Skin epidermis (tissue), 12 donors: Measurements from ENCODE around the gene NF1.
A peak's percentile ranks its signal among the peaks of the same experiment; 100 is the strongest.
"Not testable (repeated sequence)": the region's sequence is repeated elsewhere in the genome, so short reads cannot be mapped to it uniquely, and the experiment has no call there.

ENCODE experiments used
- H3K27ac ChIP-seq, 21 experiments: fragments of 200-600 bp; sonication (generic) in 11 of 21; one replicate each; pipeline ENCODE4 v1.5.0; 2020; ENCODE audit warnings: mild to moderate bottlenecking in 3 of 21, inconsistent platforms in 2 of 21, moderate library complexity in 2 of 21
- H3K4me3 ChIP-seq, 7 experiments: fragments of 200-600 bp; sonication (generic) in 2 of 7; one replicate each; pipeline ENCODE4 v1.5.0; 2020; ENCODE audit warnings: inconsistent platforms in 2 of 7, mild to moderate bottlenecking in 2 of 7, moderate library complexity in 1 of 7

NF1 gene

DNA sequence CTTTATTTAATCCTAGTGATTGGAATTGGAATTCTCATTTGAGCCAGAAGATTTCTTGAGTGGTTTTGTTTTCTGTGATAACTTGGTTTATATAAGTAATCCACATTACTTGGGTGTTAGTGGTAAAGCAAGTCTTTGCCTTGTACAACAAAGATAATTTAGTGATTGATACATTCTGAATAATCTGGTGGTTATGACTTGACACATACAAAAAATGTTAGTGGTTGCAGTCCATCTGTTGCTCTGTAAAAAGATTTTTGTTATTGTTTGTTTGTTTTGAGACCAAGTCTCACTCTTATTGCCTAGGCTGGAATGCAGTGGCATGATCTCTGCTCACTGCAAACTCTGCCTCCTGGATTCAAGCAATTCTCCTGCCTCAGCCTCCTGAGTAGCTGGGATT lies 189.1 kb downstream of the NF1 start:
- H3K4me3 ChIP-seq = no peak overlapping the region
- H3K27ac ChIP-seq = no peak overlapping the region

- no peak overlapping the region for H3K27ac ChIP-seq
- no peak overlapping the region for H3K4me3 ChIP-seq
Measured at GRCh38 chr17:31286587-31286986, 191.8 kb downstream of the NF1 start.

DNA sequence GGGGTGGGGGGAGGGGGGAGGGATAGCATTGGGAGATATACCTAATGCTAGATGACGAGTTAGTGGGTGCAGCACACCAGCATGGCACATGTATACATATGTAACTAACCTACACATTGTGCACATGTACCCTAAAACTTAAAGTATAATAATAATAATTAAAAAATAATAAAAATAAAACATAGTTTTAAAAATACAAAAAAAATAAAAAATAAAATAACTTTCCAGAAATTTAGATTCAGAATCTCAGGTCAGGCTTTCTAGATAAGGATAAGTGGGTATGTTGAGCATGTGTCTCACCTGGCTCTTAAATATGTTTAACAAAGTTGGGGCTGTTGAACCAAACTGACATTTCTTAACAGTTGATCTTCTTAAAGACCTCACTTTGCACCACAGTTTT lies 193.2 kb downstream of the NF1 start:
- H3K27ac ChIP-seq, H3K4me3 ChIP-seq: not testable (repeated sequence)

- no peak overlapping the region for H3K4me3 ChIP-seq
- no peak overlapping the region for H3K27ac ChIP-seq
Measured at GRCh38 chr17:31289790-31290189, 195.0 kb downstream of the NF1 start.

- Histone ChIP-seq H3K4me3 (no peak overlapping the region), H3K27ac (no peak overlapping the region)
Measured at GRCh38 chr17:31291820-31292219, 197.0 kb downstream of the NF1 start.

DNA sequence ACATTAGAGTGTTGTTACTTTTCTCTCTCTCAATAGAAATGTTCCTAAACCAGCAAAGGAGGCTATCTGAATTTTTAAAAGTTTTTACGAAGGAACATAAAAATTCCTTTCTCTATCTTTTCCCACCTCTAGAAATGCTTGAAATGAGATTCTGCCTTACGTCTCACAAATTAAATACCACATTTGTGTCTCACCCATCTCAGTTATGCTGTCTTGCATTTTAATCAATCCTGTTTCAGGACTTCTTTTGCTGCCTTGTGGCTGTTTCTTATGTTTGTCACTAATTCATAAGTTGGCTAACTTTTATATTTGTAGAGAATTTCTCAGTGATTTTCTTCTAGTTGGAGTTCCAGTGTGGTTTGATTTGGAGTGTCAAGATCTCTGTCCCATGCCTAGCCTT lies 198.8 kb downstream of the NF1 start:
- no peak overlapping the region for H3K27ac ChIP-seq
- H3K4me3 ChIP-seq = no peak overlapping the region

- no peak overlapping the region for H3K27ac ChIP-seq
- no peak overlapping the region for H3K4me3 ChIP-seq
Measured at GRCh38 chr17:31294231-31294630, 199.5 kb downstream of the NF1 start.

DNA sequence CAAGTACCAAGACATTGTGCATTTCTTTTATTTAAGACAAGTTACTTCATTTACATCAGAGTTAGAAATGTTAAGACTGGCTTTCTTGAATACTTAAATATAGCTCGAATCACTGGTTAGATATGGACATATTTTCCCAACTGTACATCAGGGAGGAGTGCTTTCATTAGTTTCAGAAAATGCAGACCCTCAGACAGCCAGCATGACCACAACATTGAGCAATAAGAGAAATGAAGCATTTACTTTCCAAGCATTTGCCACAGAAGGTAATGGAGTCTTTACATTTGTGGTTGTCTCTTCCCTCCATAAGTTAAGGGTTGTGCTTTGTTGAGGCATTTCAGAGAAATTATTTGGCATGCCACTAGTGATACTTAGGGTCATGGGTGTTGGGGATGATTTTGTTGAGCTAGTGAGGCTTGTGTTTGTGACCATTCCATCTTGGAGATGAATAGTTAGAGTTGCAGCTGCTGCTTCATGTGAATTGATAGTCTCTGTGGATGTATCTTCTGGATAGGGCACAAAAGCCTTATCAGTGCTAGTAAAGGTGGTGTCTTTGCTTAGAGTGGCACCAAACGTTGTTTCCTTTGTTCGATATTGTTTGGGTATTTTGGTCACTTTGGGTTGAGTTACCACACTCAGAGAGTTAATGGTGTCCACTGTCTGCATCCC lies 200.2 kb downstream of the NF1 start:
- no peak overlapping the region for H3K27ac ChIP-seq
- H3K4me3 ChIP-seq = no peak overlapping the region

- H3K27ac ChIP-seq = no peak overlapping the region
- no peak overlapping the region for H3K4me3 ChIP-seq
Measured at GRCh38 chr17:31295489-31295871, 200.7 kb downstream of the NF1 start.

DNA sequence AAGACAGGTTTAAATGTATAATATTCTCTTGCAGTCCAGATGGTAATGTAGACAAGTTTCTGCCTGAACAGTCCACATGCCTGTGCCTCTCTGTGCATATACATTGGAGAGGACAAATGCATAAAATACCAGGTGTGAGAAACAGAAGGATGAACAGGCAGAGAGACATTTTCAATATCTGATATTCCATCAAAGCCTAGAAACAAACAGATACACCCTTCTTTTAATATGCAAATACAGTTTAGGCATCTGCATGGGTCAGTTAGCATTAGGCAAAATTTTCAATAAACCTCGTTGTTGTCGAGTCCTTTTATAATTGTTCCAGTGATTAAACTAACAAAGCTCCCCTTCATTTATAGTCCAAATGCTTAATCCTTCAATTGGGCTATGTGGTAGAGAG lies 201.4 kb downstream of the NF1 start:
- no peak overlapping the region for H3K27ac ChIP-seq
- no peak overlapping the region for H3K4me3 ChIP-seq

DNA sequence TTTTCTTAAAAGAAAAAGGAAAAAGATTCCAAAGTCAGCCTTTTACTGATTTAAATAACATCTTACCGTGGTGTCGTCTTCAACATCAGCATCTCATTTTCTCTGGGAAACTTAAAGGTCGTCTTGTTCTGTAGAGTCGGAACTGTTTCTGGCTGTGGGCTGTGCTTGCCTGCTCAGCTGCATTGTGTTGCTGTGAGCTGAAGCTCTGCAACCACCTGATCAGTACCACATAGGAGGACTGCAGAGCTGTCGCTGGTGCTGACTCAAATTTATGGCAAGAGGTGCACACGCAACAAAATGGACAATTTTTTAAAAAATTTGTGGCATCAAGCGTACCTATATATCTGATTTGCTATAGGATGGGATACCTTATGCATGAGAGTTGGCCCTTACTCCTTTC lies 202.3 kb downstream of the NF1 start, which contains the start of gene OMG:
OMG (minus strand) TSS at position 150 of the 400 bp plus-strand sequence. CDS start 908 bp downstream, outside the sequence.
- H3K4me3 ChIP-seq = no peak within 1 kb of the TSS
- H3K27ac ChIP-seq = no peak within 1 kb of the TSS

- H3K4me3 ChIP-seq = no peak overlapping the region
- H3K27ac ChIP-seq = no peak overlapping the region
Measured at GRCh38 chr17:31299624-31300023, 204.8 kb downstream of the NF1 start.

GRCh38 chr17:31307640-31308039 lies 212.9 kb downstream of the NF1 start:
- H3K4me3 ChIP-seq = no peak overlapping the region
- H3K27ac ChIP-seq = peak overlapping the region in 10 of 21 experiments; percentile 11 to 96 (median 77)

GRCh38 chr17:31308372-31309334 lies 213.9 kb downstream of the NF1 start:
- peak overlapping the region in 1 of 7 experiments; percentile 26 for H3K4me3 ChIP-seq
- peak overlapping the region in 14 of 21 experiments; percentile 11 to 96 (median 74) for H3K27ac ChIP-seq

- Histone ChIP-seq H3K27ac (peak overlapping the region in 14 of 21 experiments; percentile 11 to 96 (median 76)), H3K4me3 (peak overlapping the region in 4 of 7 experiments; percentile 11 to 26 (median 16))
Measured at GRCh38 chr17:31309556-31309955, 214.8 kb downstream of the NF1 start.

DNA sequence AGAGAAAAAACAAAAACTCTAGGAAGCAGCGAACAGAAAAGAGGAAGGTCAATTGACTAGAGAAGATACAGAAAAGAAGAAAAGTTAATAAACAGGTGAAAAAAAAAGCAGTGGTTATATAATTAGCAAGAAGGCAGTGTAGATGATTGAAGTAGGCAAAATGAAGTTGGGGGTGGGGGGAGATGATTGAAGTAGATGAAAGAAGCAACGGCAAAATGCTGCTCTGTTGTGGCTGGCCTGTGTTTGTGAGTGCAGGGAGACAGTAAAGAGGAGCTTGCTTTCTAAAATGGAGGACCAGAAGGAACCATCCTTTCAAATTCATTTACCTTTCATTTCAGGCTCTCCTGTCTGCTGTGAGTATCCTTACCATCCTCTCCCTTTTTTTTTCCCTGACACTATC lies 215.5 kb downstream of the NF1 start:
- Histone ChIP-seq H3K4me3 (peak overlapping the region in 5 of 7 experiments; percentile 14 to 26 (median 19)), H3K27ac (peak overlapping the region in 13 of 21 experiments; percentile 11 to 96 (median 77))

DNA sequence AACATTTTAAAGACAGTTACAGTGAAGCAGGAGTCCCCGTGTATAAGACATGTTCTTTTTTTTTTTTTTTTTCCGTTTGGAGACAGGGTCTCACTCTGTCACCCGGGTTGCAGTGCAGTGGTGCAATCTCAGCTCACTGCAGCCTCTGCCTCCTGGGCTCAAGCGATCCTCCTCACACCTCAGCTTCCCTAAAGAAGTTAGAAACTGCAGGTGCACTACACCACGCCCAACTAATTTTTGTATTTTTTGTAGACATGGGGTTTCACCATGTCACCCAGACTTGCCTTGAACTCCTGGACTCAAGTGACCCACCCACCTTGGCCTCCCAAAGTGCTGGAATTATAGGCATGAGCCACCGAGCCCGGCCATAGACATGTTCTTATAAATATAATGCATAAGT lies 216.1 kb downstream of the NF1 start:
- H3K4me3 ChIP-seq = peak overlapping the region in 6 of 7 experiments; percentile 14 to 26 (median 18)
- H3K27ac ChIP-seq = peak overlapping the region in 14 of 21 experiments; percentile 3 to 96 (median 76)

GRCh38 chr17:31311526-31311925 lies 216.7 kb downstream of the NF1 start:
- Histone ChIP-seq H3K4me3 (peak overlapping the region in 6 of 7 experiments; percentile 14 to 38 (median 22)), H3K27ac (peak overlapping the region in 12 of 21 experiments; percentile 18 to 96 (median 78))

DNA sequence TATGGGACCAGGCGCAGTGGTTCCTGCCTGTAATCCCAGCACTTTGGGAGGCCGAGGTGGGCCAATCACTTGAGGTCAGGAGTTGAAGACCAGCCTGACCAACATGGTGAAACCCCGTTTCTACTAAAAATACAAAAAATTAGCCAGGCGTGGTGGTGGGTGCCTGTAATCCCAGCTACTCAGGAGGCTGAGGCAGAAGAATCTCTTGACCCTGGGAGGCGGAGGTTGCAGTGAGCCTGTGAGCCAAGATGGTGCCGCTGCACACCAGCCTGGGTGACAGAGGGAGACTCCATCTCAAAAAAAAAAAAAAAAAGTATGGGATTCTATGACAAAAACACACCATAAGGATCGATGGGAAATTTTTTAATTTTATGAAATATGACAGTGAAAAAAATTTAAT lies 217.4 kb downstream of the NF1 start:
- H3K4me3 ChIP-seq = peak overlapping the region in 6 of 7 experiments; percentile 14 to 38 (median 22)
- peak overlapping the region in 16 of 21 experiments; percentile 0 to 96 (median 74) for H3K27ac ChIP-seq

- Histone ChIP-seq H3K27ac (peak within 1 kb of the TSS in 16 of 21 experiments; percentile 1 to 96 (median 74)), H3K4me3 (peak within 1 kb of the TSS; percentile 14 to 38 (median 20))
Measured at GRCh38 chr17:31313982-31314781, 219.4 kb downstream of the NF1 start, which contains the start of gene EVI2B. Gene EVI2B (minus strand): TSS chr17:31314054. CDS start chr17:31305609, 8,445 bp downstream.
